ENCODE measurements around the gene AMPH.

- TF ChIP-seq, protein P1, sequence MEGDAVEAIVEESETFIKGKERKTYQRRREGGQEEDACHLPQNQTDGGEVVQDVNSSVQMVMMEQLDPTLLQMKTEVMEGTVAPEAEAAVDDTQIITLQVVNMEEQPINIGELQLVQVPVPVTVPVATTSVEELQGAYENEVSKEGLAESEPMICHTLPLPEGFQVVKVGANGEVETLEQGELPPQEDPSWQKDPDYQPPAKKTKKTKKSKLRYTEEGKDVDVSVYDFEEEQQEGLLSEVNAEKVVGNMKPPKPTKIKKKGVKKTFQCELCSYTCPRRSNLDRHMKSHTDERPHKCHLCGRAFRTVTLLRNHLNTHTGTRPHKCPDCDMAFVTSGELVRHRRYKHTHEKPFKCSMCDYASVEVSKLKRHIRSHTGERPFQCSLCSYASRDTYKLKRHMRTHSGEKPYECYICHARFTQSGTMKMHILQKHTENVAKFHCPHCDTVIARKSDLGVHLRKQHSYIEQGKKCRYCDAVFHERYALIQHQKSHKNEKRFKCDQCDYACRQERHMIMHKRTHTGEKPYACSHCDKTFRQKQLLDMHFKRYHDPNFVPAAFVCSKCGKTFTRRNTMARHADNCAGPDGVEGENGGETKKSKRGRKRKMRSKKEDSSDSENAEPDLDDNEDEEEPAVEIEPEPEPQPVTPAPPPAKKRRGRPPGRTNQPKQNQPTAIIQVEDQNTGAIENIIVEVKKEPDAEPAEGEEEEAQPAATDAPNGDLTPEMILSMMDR (conservative IDR thresholded peaks at IDR 0.05; ENCODE audit: low read depth, low read length): no peak
- no peak for TF ChIP-seq EZH2 (IDR thresholded peaks at IDR 0.05; ENCODE audit: low read length, unreplicated experiment)
- no peak for TF ChIP-seq EZH2phosphoT487 (IDR thresholded peaks at IDR 0.05; ENCODE audit: borderline replicate concordance, low read length)
Measured at GRCh38 chr7:38452681-38453108, 178.5 kb downstream of the AMPH start.
